Fibroblast of mammary gland (primary cell): ENCODE measurements around the gene NCOA3.

Experiments
- DNase-seq: peaks from one replicate; pipeline ENCODE4 v3.0.0-alpha.2; 2010; ENCODE audit warnings: low read depth
- H3K4me3 ChIP-seq: 2 replicates; pipeline ENCODE4 v1.5.1; 2011; ENCODE audit warnings: low read depth, mild to moderate bottlenecking, low read length, moderate library complexity; ENCODE audit not compliant: control insufficient read depth
- CTCF ChIP-seq: conservative IDR thresholded peaks from 2 replicates; pipeline ENCODE4 v1.5.1; 2011; ENCODE audit warnings: low read depth, low read length, inconsistent platforms; ENCODE audit not compliant: control insufficient read depth, insufficient read depth

NCOA3 gene

GRCh38 chr20:47701612-47702011 is 199.9 kb downstream of the NCOA3 start:
- no peak for DNase-seq
- TF ChIP-seq CTCF, result no peak
- no peak overlapping the region for H3K4me3 ChIP-seq

GRCh38 chr20:47703748-47704147 is 202.1 kb downstream of the NCOA3 start:
- DNase-seq, result peak; percentile 28
- no peak overlapping the region for H3K4me3 ChIP-seq
- TF ChIP-seq CTCF, result no peak

GRCh38 chr20:47704746-47705496 is 203.2 kb downstream of the NCOA3 start:
- DNase-seq, result peak; percentile 17
- TF ChIP-seq CTCF, result no peak
- H3K4me3 ChIP-seq, result no peak overlapping the region

- H3K4me3 ChIP-seq, result no peak overlapping the region
- DNase-seq, result peak; percentile 34
- no peak for TF ChIP-seq CTCF
Observed at GRCh38 chr20:47705497-47705856, 203.8 kb downstream of the NCOA3 start.

GRCh38 chr20:47706345-47706744 is 204.7 kb downstream of the NCOA3 start:
- no peak overlapping the region for H3K4me3 ChIP-seq
- DNase-seq, result no peak
- TF ChIP-seq CTCF, result no peak
